H1 (cell line): ENCODE measurements around the gene VAT1. TPM values are rescaled to one million over a fixed set of nuclear protein-coding genes. Genes with fewer than 3 reads are reported as not detected.

Experiments used
- HDAC2 ChIP-seq, 2 experiments: fragments of 300-600 bp in 1 of 2; sonication (generic) in 1 of 2; IDR thresholded peaks; 2 replicates each; pipeline ENCODE4 v1.6.1; 2011 to 2012; ENCODE audit warnings: low read depth in 2 of 2, low read length in 2 of 2, mild to moderate bottlenecking in 2 of 2, moderate library complexity in 2 of 2, borderline replicate concordance in 1 of 2, inconsistent platforms in 1 of 2
- HDAC6 ChIP-seq: IDR thresholded peaks from one replicate; pipeline ENCODE4 v1.7.1; 2012; ENCODE audit warnings: low read depth, mild to moderate bottlenecking, inconsistent platforms, low read length, moderate library complexity
- SIRT6 ChIP-seq: IDR thresholded peaks from one replicate; pipeline ENCODE4 v1.7.1; 2012; ENCODE audit warnings: low read length, inconsistent platforms
- TEAD4 ChIP-seq: IDR thresholded peaks from 2 replicates; pipeline ENCODE4 v1.6.1; 2012; ENCODE audit warnings: low read depth, low read length, inconsistent platforms, mixed read lengths
- YY1 ChIP-seq: IDR thresholded peaks from 2 replicates; pipeline ENCODE4 v1.6.1; 2011; ENCODE audit warnings: low read depth, mild to moderate bottlenecking, low read length
- polyA plus RNA-seq, 7 experiments: library from polyadenylated mRNA; depleted of rRNA in 3 of 7; stranded (reverse) in 5 of 7; unstranded in 2 of 7; fragments of >200 nt in 5 of 7; fragments of 200-250 nt in 2 of 7; gene quantifications; 1 replicate in 5 of 7; 2 replicates in 1 of 7; 4 replicates in 1 of 7; pipeline versions ENCODE4 v1.2.1 to v1.2.3, GENCODE V29; 2011 to 2013; ENCODE audit warnings: missing spikeins in 2 of 7, mixed read lengths in 2 of 7
- total RNA-seq: library from RNA; stranded (reverse); fragmentation: NEBNext Ultra II Directional; extraction: Animal tissue kit (Norgen Biotek cat#: 25700); gene quantifications from 2 replicates; pipeline ENCODE4 v1.2.1, GENCODE V29; 2021
- TF ChIP-seq, protein P1 (sequence below): IDR thresholded peaks from 2 replicates; pipeline ENCODE4 v1.6.1; 2012; ENCODE audit warnings: low read length, inconsistent platforms

Gene VAT1
- total and polyA plus RNA-seq, 2 of the 8 experiments (the other 6 are each of a cell fraction or from before 2014, with no cell fraction given): 200 to 295 TPM

DNA sequence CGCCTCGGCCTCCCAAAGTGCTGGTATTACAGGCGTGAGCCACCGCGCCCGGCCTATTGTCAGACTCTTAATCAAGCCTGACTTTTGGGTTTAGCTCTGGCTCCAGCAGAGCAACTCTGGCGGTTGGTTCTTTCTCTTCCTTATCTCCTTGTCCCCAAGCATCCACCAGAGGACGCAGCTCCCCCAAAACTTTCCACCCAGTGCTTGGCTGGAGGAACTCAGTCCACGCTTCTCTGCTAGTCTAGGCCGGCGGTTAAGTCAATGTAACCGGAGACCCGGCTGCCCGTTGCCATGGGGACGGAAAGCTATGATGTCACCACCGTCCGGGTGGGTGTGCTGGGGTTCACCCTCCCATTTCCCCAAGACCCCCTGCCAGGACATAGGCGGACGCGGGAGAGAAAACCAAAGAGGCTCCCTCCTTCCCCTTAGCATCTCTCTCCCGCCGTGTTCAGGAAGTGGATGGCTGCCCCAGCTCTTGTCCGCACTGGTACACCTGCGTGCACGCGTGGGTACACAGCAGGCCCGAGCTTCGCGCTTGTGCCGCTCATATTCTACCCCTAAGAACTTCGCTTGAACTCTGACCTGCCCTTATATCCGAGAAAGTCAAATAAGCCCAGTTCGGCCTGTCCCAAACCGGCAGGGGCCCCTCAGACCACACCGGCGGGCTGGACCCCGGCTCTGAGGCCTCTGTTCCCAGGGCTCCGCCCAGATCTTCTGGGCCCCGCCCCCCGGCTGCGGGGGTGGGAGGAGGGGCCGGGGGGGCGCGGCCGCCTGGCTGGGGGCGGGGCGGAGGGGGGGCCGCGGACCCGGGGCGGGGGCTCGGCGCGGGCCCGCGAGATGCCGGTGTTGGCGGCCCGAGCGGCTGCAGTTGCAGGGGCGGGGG, 2.5 kb upstream of the VAT1 start, which contains the start of gene RND2 (continued):
- TF ChIP-seq, protein P1, sequence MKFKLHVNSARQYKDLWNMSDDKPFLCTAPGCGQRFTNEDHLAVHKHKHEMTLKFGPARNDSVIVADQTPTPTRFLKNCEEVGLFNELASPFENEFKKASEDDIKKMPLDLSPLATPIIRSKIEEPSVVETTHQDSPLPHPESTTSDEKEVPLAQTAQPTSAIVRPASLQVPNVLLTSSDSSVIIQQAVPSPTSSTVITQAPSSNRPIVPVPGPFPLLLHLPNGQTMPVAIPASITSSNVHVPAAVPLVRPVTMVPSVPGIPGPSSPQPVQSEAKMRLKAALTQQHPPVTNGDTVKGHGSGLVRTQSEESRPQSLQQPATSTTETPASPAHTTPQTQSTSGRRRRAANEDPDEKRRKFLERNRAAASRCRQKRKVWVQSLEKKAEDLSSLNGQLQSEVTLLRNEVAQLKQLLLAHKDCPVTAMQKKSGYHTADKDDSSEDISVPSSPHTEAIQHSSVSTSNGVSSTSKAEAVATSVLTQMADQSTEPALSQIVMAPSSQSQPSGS: peak; percentile 99
- TF ChIP-seq HDAC6 (no peak), YY1 (no peak), TEAD4 (no peak), SIRT6 (no peak), HDAC2 (IDR thresholded peaks at IDR 0.05; ENCODE audit: borderline replicate concordance in 1 of 2, low read depth in 2 of 2, low read length in 2 of 2) (peak in 1 of 2 experiments; percentile 86; a peak in 2 of 4 replicates)
